Muscle of back (tissue), 11 donors: ENCODE data around the gene PFDN5. TPM values are rescaled to one million over a fixed set of nuclear protein-coding genes. Genes with fewer than 3 reads are reported as not detected.
"Not testable (repeated sequence)": the region's sequence is repeated elsewhere in the genome, so short reads cannot be mapped to it uniquely, and the experiment has no call there.

ENCODE experiments used
- DNase-seq, 3 donors: peaks; one replicate each; pipeline versions ENCODE4 v3.0.0 to v3.0.0-alpha.2; 2013
- polyA plus RNA-seq, 10 donors: library from polyadenylated mRNA; unstranded; fragments of 120-200 nt; gene quantifications; one replicate each; pipeline ENCODE4 v1.2.1, GENCODE V29; 2013; ENCODE audit not compliant: insufficient read length in 10 of 10

PFDN5 gene
- polyA plus RNA-seq, 10 donors, result 481 to 551 (median 501) TPM

- DNase-seq, result no peak
Observed at GRCh38 chr12:53276511-53276910, 18.8 kb upstream of the PFDN5 start.

- DNase-seq, result no peak
Observed at GRCh38 chr12:53277981-53278380, 17.4 kb upstream of the PFDN5 start.

- no peak for DNase-seq
Observed at GRCh38 chr12:53279283-53279869, 16.0 kb upstream of the PFDN5 start.

- DNase-seq, result no peak
Observed at GRCh38 chr12:53279888-53280498, 15.3 kb upstream of the PFDN5 start.

- no peak for DNase-seq
Observed at GRCh38 chr12:53286448-53286847, 8.9 kb upstream of the PFDN5 start.

GRCh38 chr12:53287741-53288216 is 7.6 kb upstream of the PFDN5 start:
- DNase-seq, result peak; percentile 45 to 76 (median 76)

- no peak for DNase-seq
Observed at GRCh38 chr12:53288322-53288721, 7.0 kb upstream of the PFDN5 start.

GRCh38 chr12:53289891-53290290 is 5.5 kb upstream of the PFDN5 start:
- no peak for DNase-seq

GRCh38 chr12:53290661-53291060 is 4.7 kb upstream of the PFDN5 start:
- no peak for DNase-seq

- DNase-seq, result peak in 1 of 3 donors; percentile 14
Observed at GRCh38 chr12:53292426-53292825, 2.9 kb upstream of the PFDN5 start.

- no peak for DNase-seq
Observed at GRCh38 chr12:53295891-53296219, 513 bp downstream of the PFDN5 start.

- DNase-seq, result not testable (repeated sequence)
Observed at GRCh38 chr12:53297106-53297505, 1.8 kb downstream of the PFDN5 start.

- peak in 1 of 3 donors; percentile 63 for DNase-seq
Observed at GRCh38 chr12:53298164-53298563, 2.8 kb downstream of the PFDN5 start.

- peak; percentile 57 to 78 (median 61) for DNase-seq
Observed at GRCh38 chr12:53299101-53299453, 3.7 kb downstream of the PFDN5 start.

- DNase-seq, result peak; percentile 76 to 95 (median 91)
Observed at GRCh38 chr12:53299454-53300180, 4.3 kb downstream of the PFDN5 start, which contains the start of gene MYG1. TSS of gene MYG1 (plus strand) at chr12:53299695. CDS start at chr12:53299738, 43 bp downstream.

- DNase-seq, result no peak
Observed at GRCh38 chr12:53300187-53300586, 4.8 kb downstream of the PFDN5 start.

- DNase-seq, result no peak
Observed at GRCh38 chr12:53302903-53303302, 7.6 kb downstream of the PFDN5 start.

- no peak for DNase-seq
Observed at GRCh38 chr12:53306826-53307225, 11.5 kb downstream of the PFDN5 start.

- no peak for DNase-seq
Observed at GRCh38 chr12:53308276-53308675, 12.9 kb downstream of the PFDN5 start.

GRCh38 chr12:53313996-53314395 is 18.7 kb downstream of the PFDN5 start:
- DNase-seq, result no peak

- no peak for DNase-seq
Observed at GRCh38 chr12:53320352-53321195, 25.2 kb downstream of the PFDN5 start.

- DNase-seq, result no peak
Observed at GRCh38 chr12:53324113-53324778, 28.9 kb downstream of the PFDN5 start.
